Measurements from ENCODE around the gene LIN28B.

The LIN28B gene

GRCh38 chr6:105116150-105116549 lies 159.2 kb downstream of the LIN28B start:
- DNase-seq, result no peak

GRCh38 chr6:105120570-105120969 lies 163.7 kb downstream of the LIN28B start:
- DNase-seq, result no peak

- no peak for DNase-seq
These were observed 165.1 kb downstream of the LIN28B start for GRCh38 chr6:105121981-105122380.

GRCh38 chr6:105122717-105123116 lies 165.8 kb downstream of the LIN28B start:
- no peak for DNase-seq

Measured in hematopoietic multipotent progenitor cell treated with erythropoietin and hydrocortisone succinate and interleukin-3 and kit ligand, for 8 days (in vitro differentiated cells).